DND-41 (cell line): ENCODE data around the gene ANO3.

Experiments
- ATAC-seq: fragments of 200-7000 bp; cut with Tn5 transposase; 3 replicates; pipeline ENCODE4 v1.9.1; 2021; ENCODE audit warnings: low read depth; ENCODE audit not compliant: insufficient read depth
- DNase-seq: peaks from one replicate; pipeline ENCODE4 v3.0.0-alpha.2; 2020
- H2AFZ ChIP-seq: 2 replicates; pipeline ENCODE4 v1.6.0; 2012; ENCODE audit warnings: low read depth, low read length
- H3K27ac ChIP-seq: 2 replicates; pipeline ENCODE4 v1.5.1; 2012; ENCODE audit warnings: low read length, inconsistent platforms
- H3K27me3 ChIP-seq: fragments of 200-600 bp; sonication (generic); 2 replicates; pipeline ENCODE4 v1.6.0; 2012; ENCODE audit warnings: low read length, mild to moderate bottlenecking, inconsistent platforms; ENCODE audit not compliant: insufficient read depth, poor library complexity
- H3K36me3 ChIP-seq: 2 replicates; pipeline ENCODE4 v1.5.1; 2012; ENCODE audit warnings: low read length, inconsistent platforms; ENCODE audit not compliant: insufficient read depth
- H3K4me1 ChIP-seq: 2 replicates; pipeline ENCODE4 v1.5.1; 2012; ENCODE audit warnings: mild to moderate bottlenecking, low read length; ENCODE audit not compliant: insufficient read depth
- H3K4me2 ChIP-seq: 2 replicates; pipeline ENCODE4 v1.6.0; 2012; ENCODE audit warnings: mild to moderate bottlenecking, moderate library complexity, low read length, inconsistent platforms; ENCODE audit not compliant: insufficient read depth
- H3K4me3 ChIP-seq, 2 experiments: fragments of 200-600 bp in 1 of 2; shearing (Covaris generic) in 1 of 2; 2 replicates each; pipeline ENCODE4 v1.5.1; 2012 to 2016; ENCODE audit warnings: inconsistent platforms in 2 of 2, low read length in 2 of 2, mild to moderate bottlenecking in 2 of 2, low read depth in 1 of 2, moderate library complexity in 1 of 2
- H3K79me2 ChIP-seq: 2 replicates; pipeline ENCODE4 v1.6.0; 2012; ENCODE audit warnings: low read length, inconsistent platforms; ENCODE audit not compliant: insufficient read depth
- H3K9ac ChIP-seq: 2 replicates; pipeline ENCODE4 v1.6.0; 2012; ENCODE audit warnings: low read depth, mild to moderate bottlenecking, inconsistent platforms, low read length, moderate library complexity
- H3K9me3 ChIP-seq: 2 replicates; pipeline ENCODE4 v1.5.1; 2012; ENCODE audit warnings: low read length, moderate library complexity, mild to moderate bottlenecking, inconsistent platforms; ENCODE audit not compliant: insufficient read depth, severe bottlenecking
- H4K20me1 ChIP-seq: 2 replicates; pipeline ENCODE4 v1.6.0; 2012; ENCODE audit warnings: low read length; ENCODE audit not compliant: insufficient read depth
- CTCF ChIP-seq: IDR thresholded peaks from 2 replicates; pipeline ENCODE4 v1.5.1; 2012; ENCODE audit warnings: borderline replicate concordance, low read length, moderate library complexity, mild to moderate bottlenecking; ENCODE audit not compliant: poor library complexity, severe bottlenecking; ENCODE audit errors: extremely low read depth
- EZH2 ChIP-seq: IDR thresholded peaks from 3 replicates; pipeline ENCODE4 v1.6.1; 2012; ENCODE audit warnings: borderline replicate concordance, low read depth, mild to moderate bottlenecking, moderate library complexity, low read length, inconsistent platforms; ENCODE audit not compliant: severe bottlenecking

The ANO3 gene

DNA sequence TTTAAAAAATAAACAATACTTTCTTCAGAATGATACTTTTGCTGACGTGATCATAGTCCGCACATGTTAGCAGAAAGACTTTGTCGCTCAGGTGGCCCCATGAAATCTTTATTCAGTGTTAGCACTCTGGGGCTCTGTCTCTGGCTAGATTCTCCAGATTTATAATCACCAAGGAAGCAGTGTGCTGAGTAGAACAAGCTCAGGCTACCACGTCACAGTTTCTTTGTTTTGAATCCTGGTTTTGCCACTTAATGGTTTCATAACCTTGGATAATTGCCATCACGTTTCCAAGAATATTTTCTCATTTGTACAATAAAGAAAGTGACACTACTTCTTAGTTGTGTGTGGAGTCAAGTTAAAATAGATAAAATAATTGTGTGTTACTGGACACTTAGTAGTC is 244.0 kb downstream of the ANO3 start:
- Histone ChIP-seq H3K4me1 (no peaks in the 10 kb centered on the region), H3K79me2 (no peaks in the 10 kb centered on the region), H3K27ac (no peak overlapping the region), H3K9me3 (no peaks in the 10 kb centered on the region), H4K20me1 (no peaks in the 10 kb centered on the region), H3K4me2 (no peak overlapping the region), H3K27me3 (no peaks in the 10 kb centered on the region), H3K4me3 (no peak overlapping the region), H2AFZ (no peak overlapping the region), H3K9ac (no peak overlapping the region), H3K36me3 (no peaks in the 10 kb centered on the region)
- no peak for TF ChIP-seq CTCF
- TF ChIP-seq EZH2, result no peak
- DNase-seq (no peak), ATAC-seq (no peak)

GRCh38 chr11:26578998-26579661 is 247.2 kb downstream of the ANO3 start:
- no peaks in the 10 kb centered on the region for H3K36me3 ChIP-seq

GRCh38 chr11:26579683-26580082 is 247.8 kb downstream of the ANO3 start:
- no peak overlapping the region for H3K4me3 ChIP-seq
- H3K4me1 ChIP-seq, result no peaks in the 10 kb centered on the region
- no peak overlapping the region for H3K27ac ChIP-seq
- no peaks in the 10 kb centered on the region for H3K79me2 ChIP-seq
- H2AFZ ChIP-seq, result no peak overlapping the region
- no peaks in the 10 kb centered on the region for H4K20me1 ChIP-seq
- no peaks in the 10 kb centered on the region for H3K36me3 ChIP-seq
- H3K9ac ChIP-seq, result no peak overlapping the region
- TF ChIP-seq EZH2 (no peak), CTCF (no peak)
- H3K27me3 ChIP-seq, result no peaks in the 10 kb centered on the region
- ATAC-seq (no peak), DNase-seq (no peak)
- H3K4me2 ChIP-seq, result no peak overlapping the region
- H3K9me3 ChIP-seq, result no peaks in the 10 kb centered on the region

More at GRCh38 chr11:26578998-26579661, 247.2 kb downstream of the ANO3 start:
- ATAC-seq (no peak), DNase-seq (no peak)
- no peaks in the 10 kb centered on the region for H4K20me1 ChIP-seq
- H2AFZ ChIP-seq, result no peak overlapping the region
- TF ChIP-seq CTCF, result no peak
- no peak for TF ChIP-seq EZH2
- no peak overlapping the region for H3K4me3 ChIP-seq
- H3K9ac ChIP-seq, result no peak overlapping the region
- H3K9me3 ChIP-seq, result no peaks in the 10 kb centered on the region
- H3K27ac ChIP-seq, result no peak overlapping the region
- H3K79me2 ChIP-seq, result no peaks in the 10 kb centered on the region
- no peaks in the 10 kb centered on the region for H3K27me3 ChIP-seq
- no peaks in the 10 kb centered on the region for H3K4me1 ChIP-seq
- H3K4me2 ChIP-seq, result no peak overlapping the region

DNA sequence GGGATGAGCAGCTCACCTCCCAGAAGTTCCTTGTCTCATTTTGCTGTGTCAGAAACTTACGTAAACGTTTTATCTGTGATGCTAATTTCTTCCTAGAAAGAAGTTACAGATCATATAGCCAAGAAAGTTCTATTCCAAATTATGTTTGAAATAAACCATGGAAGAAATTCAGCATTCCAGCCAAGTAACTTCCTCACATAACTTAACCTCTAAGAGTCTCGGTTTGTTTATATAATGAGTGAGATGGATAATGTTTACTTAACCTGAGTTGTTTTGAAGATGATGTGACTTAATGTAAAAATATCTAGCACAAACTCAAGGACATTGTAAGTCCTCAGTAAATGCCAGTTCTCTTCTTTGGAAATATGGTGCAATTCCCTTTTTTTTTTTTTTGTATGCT is 249.0 kb downstream of the ANO3 start:
- Histone ChIP-seq H3K9ac (no peak overlapping the region), H3K36me3 (no peaks in the 10 kb centered on the region), H3K27me3 (no peaks in the 10 kb centered on the region), H3K4me3 (no peak overlapping the region), H2AFZ (no peak overlapping the region), H4K20me1 (no peaks in the 10 kb centered on the region), H3K4me1 (no peaks in the 10 kb centered on the region), H3K9me3 (no peaks in the 10 kb centered on the region), H3K79me2 (no peaks in the 10 kb centered on the region), H3K27ac (no peak overlapping the region), H3K4me2 (no peak overlapping the region)
- no peak for TF ChIP-seq CTCF
- DNase-seq (no peak), ATAC-seq (no peak)
